Ishikawa (cell line): ENCODE measurements around the gene SLC25A23.

ENCODE experiments used
- EP300 ChIP-seq: IDR thresholded peaks from 2 replicates; pipeline ENCODE4 v1.6.1; 2012; ENCODE audit warnings: borderline replicate concordance
- MAX ChIP-seq: IDR thresholded peaks from 2 replicates; pipeline ENCODE4 v1.6.1; 2012
- USF1 ChIP-seq: IDR thresholded peaks from 2 replicates; pipeline ENCODE4 v1.6.1; 2012
- YY1 ChIP-seq: IDR thresholded peaks from 2 replicates; pipeline ENCODE4 v1.6.1; 2012; ENCODE audit warnings: low read depth

- TF ChIP-seq MAX (no peak), EP300 (no peak), YY1 (no peak), USF1 (no peak)
These were observed 43.9 kb downstream of the SLC25A23 start for GRCh38 chr19:6415591-6416190.
